Body of pancreas (tissue), 4 donors: ENCODE measurements around the gene KRTAP7-1. TPM values are rescaled to one million over a fixed set of nuclear protein-coding genes. Genes with fewer than 3 reads are reported as not detected.
A peak's percentile ranks its signal among the peaks of the same experiment; 100 is the strongest.

ENCODE experiments used
- ATAC-seq: fragments of 150-250 bp; one replicate; pipeline ENCODE4 v1.9.1; 2016
- DNase-seq, 4 donors: peaks; one replicate each; pipeline ENCODE4 v3.0.0-alpha.2; 2019
- H3K27ac ChIP-seq, 4 donors: fragments of 200-600 bp; sonication (generic); 1 replicate in 3 of 4; 2 replicates in 1 of 4; pipeline versions ENCODE4 v1.5.1 to v1.6.1; 2016 to 2019; ENCODE audit warnings: mild to moderate bottlenecking in 1 of 4, mixed read lengths in 1 of 4, moderate library complexity in 1 of 4
- H3K27me3 ChIP-seq, 2 donors: fragments of 200-600 bp; sonication (generic); one replicate each; pipeline ENCODE4 v1.6.0; 2016; ENCODE audit warnings: mild to moderate bottlenecking in 1 of 2
- H3K36me3 ChIP-seq, 2 donors: fragments of 200-600 bp; sonication (generic); replicated peaks in 1 of 2; 2 replicates each; pipeline ENCODE4 v1.5.1; 2016; ENCODE audit warnings: low read depth in 2 of 2; ENCODE audit not compliant: insufficient read depth in 1 of 2
- H3K4me1 ChIP-seq: fragments of 200-600 bp; sonication (generic); one replicate; pipeline ENCODE4 v1.6.0; 2016
- H3K4me3 ChIP-seq, 2 donors: fragments of 200-600 bp; sonication (generic); 1 replicate in 1 of 2; 2 replicates in 1 of 2; pipeline ENCODE4 v1.5.1; 2016 to 2019
- H3K9me3 ChIP-seq, 3 donors: fragments of 200-600 bp; sonication (generic); 1 replicate in 2 of 3; 2 replicates in 1 of 3; pipeline ENCODE4 v1.5.1; 2016
- CTCF ChIP-seq, 7 experiments: fragments of 450-650 bp in 4 of 7; fragments of 200-600 bp in 3 of 7; sonication (generic) in 3 of 7; IDR thresholded peaks; one replicate each; pipeline ENCODE4 v1.5.1; 2016 to 2019; ENCODE audit warnings: antibody characterized with exemption in 7 of 7
- POLR2A ChIP-seq, 3 donors: fragments of 450-650 bp; IDR thresholded peaks; one replicate each; pipeline ENCODE4 v1.6.1; 2016; ENCODE audit warnings: antibody characterized with exemption in 3 of 3, mild to moderate bottlenecking in 2 of 3
- WGBS, 2 donors: methylation state at CpG; one replicate each; pipeline ENCODE4 v1.1.5; 2017; 5-methylcytosine and 5-hydroxymethylcytosine counted together
- intact Hi-C: fragments of 100-400 bp; cut with DNase I; formaldehyde crosslinking; loops from one replicate; pipeline ENCODE4 v1.15.1; 2023
- small RNA-seq: library from RNA; depleted of rRNA; stranded (forward); fragments of <200 nt; gene quantifications from one replicate; pipeline ENCODE3, GENCODE V24; 2016
- total RNA-seq, 2 donors: library from RNA; depleted of rRNA; stranded (reverse); fragments of >200 nt; gene quantifications; one replicate each; pipeline ENCODE4 v1.1.0, GENCODE V29; 2016

KRTAP7-1 gene
- total RNA-seq, 2 donors from 2014 or later = not detected

GRCh38 chr21:30800605-30801004 lies 29.0 kb downstream of the KRTAP7-1 start:
- Histone ChIP-seq H3K27ac (no peak overlapping the region), H3K9me3 (no peaks in the 10 kb centered on the region), H3K27me3 (no peaks in the 10 kb centered on the region), H3K4me1 (no peaks in the 10 kb centered on the region), H3K36me3 (no peaks in the 10 kb centered on the region), H3K4me3 (no peak overlapping the region)
- DNase-seq (no peak), ATAC-seq (no peak)
- intact Hi-C loops = no loop called here
- WGBS, 2 donors = 92 to 96% methylated on average over 1 of the region's 1 CpG
- no peak for TF ChIP-seq CTCF (IDR thresholded peaks at IDR 0.05)
- no peak for TF ChIP-seq POLR2A (IDR thresholded peaks at IDR 0.05)

- H3K9me3 ChIP-seq = no peaks in the 10 kb centered on the region
- intact Hi-C loops = no loop called here
- DNase-seq = no peak
- H3K27ac ChIP-seq = no peak overlapping the region
- H3K27me3 ChIP-seq = no peaks in the 10 kb centered on the region
- ATAC-seq = peak; percentile 59
- H3K36me3 ChIP-seq = no peaks in the 10 kb centered on the region
- H3K4me3 ChIP-seq = no peak overlapping the region
- H3K4me1 ChIP-seq = peaks cover 3% of the 10 kb centered on the region
- TF ChIP-seq CTCF (IDR thresholded peaks at IDR 0.05) (no peak), POLR2A (IDR thresholded peaks at IDR 0.05) (no peak)
- WGBS, 2 donors = 15 to 22% methylated on average over 2 of the region's 2 CpGs
Measured at GRCh38 chr21:30793581-30794314, 35.8 kb downstream of the KRTAP7-1 start.

GRCh38 chr21:30779249-30779648 lies 50.3 kb downstream of the KRTAP7-1 start:
- intact Hi-C loops = no loop called here
- H3K36me3 ChIP-seq = no peaks in the 10 kb centered on the region
- ATAC-seq (no peak), DNase-seq (no peak)
- 91 to 94% methylated on average over 1 of the region's 1 CpG for WGBS, 2 donors
- H3K27ac ChIP-seq = no peak overlapping the region
- no peaks in the 10 kb centered on the region for H3K27me3 ChIP-seq
- TF ChIP-seq POLR2A (IDR thresholded peaks at IDR 0.05) (no peak), CTCF (IDR thresholded peaks at IDR 0.05) (no peak)
- H3K4me3 ChIP-seq = no peak overlapping the region
- no peaks in the 10 kb centered on the region for H3K9me3 ChIP-seq
- no peaks in the 10 kb centered on the region for H3K4me1 ChIP-seq

Small RNA genes lying within 50 kb of the gene (small RNA-seq; reads per million reads assigned to genes)
- not detected for gene KRTAP8-2P
- not detected for gene KRTAP8-3P

Other genes starting within 250 kb of the KRTAP7-1 start
- gene KRTAP22-2, start 239.4 kb downstream of the KRTAP7-1 start, total RNA-seq = not detected
- not detected for gene KRTAP6-3, start 237.3 kb downstream of the KRTAP7-1 start, total RNA-seq
- not detected for gene KRTAP6-2, start 230.9 kb downstream of the KRTAP7-1 start, total RNA-seq
- gene KRTAP22-1, start 228.7 kb downstream of the KRTAP7-1 start, total RNA-seq = not detected
- not detected for gene KRTAP6-1, start 215.8 kb downstream of the KRTAP7-1 start, total RNA-seq
- gene KRTAP20-1, start 213.3 kb downstream of the KRTAP7-1 start, total RNA-seq = not detected
- not detected for gene KRTAP20-4, start 209.1 kb downstream of the KRTAP7-1 start, total RNA-seq
- gene KRTAP20-2, start 194.6 kb downstream of the KRTAP7-1 start, total RNA-seq = not detected
- not detected for gene KRTAP20-3, start 186.9 kb downstream of the KRTAP7-1 start, total RNA-seq
- gene KRTAP21-3, start 111.0 kb downstream of the KRTAP7-1 start, total RNA-seq = not detected
- not detected for gene KRTAP21-2, start 82.5 kb downstream of the KRTAP7-1 start, total RNA-seq
- not detected for gene KRTAP21-1, start 74.3 kb downstream of the KRTAP7-1 start, total RNA-seq
- gene KRTAP8-1, start 16.5 kb downstream of the KRTAP7-1 start, total RNA-seq = not detected
- not detected for gene KRTAP11-1, start 51.8 kb upstream of the KRTAP7-1 start, total RNA-seq
- not detected for gene KRTAP19-8, start 208.7 kb upstream of the KRTAP7-1 start, total RNA-seq